ENCODE results near the gene SH2D1B. TPM values are rescaled to one million over a fixed set of nuclear protein-coding genes. Genes with fewer than 3 reads are reported as not detected.

SH2D1B gene
- total and polyA plus RNA-seq, 10 donors: 0.85 to 11.0 (median 4.6) TPM

- 90 to 95% (median 92%) methylated on average over 6 of the region's 6 CpGs for WGBS, 5 donors
- TF ChIP-seq CTCF (IDR thresholded peaks at IDR 0.05 in 8 of 11, conservative IDR thresholded peaks at IDR 0.05 in 3 of 11) (no peak), POLR2A (IDR thresholded peaks at IDR 0.05) (no peak), POLR2AphosphoS5 (IDR thresholded peaks at IDR 0.05) (no peak)
- intact Hi-C loops (cut with DNase I; ENCODE audit: low total_unique reads): no loop called here
Measured at GRCh38 chr1:162383091-162383490, 28.8 kb downstream of the SH2D1B start.

GRCh38 chr1:162381941-162382750 lies 29.8 kb downstream of the SH2D1B start:
- Histone ChIP-seq H3K36me3 (peaks cover 0 to 7% (median 0%) of the 10 kb centered on the region in 6 donors), H3K9me3 (no peaks in the 10 kb centered on the region), H3K4me1 (no peaks in the 10 kb centered on the region), H3K27me3 (replicated peaks in 1 of 7) (no peaks in the 10 kb centered on the region), H3K4me3 (no peak overlapping the region), H3K27ac (no peak overlapping the region)
- intact Hi-C loops (cut with DNase I; ENCODE audit: low total_unique reads): no loop called here
- TF ChIP-seq POLR2AphosphoS5 (IDR thresholded peaks at IDR 0.05): no peak
- no peak for TF ChIP-seq CTCF (IDR thresholded peaks at IDR 0.05 in 8 of 11, conservative IDR thresholded peaks at IDR 0.05 in 3 of 11)
- TF ChIP-seq POLR2A (IDR thresholded peaks at IDR 0.05): no peak
- 84 to 93% (median 87%) methylated on average over 12 to 13 of the region's 13 CpGs for WGBS, 5 donors
- no peak for DNase-seq

More at GRCh38 chr1:162383091-162383490, 28.8 kb downstream of the SH2D1B start:
- Histone ChIP-seq H3K4me3 (no peak overlapping the region), H3K4me1 (no peaks in the 10 kb centered on the region), H3K9me3 (no peaks in the 10 kb centered on the region), H3K27me3 (replicated peaks in 1 of 7) (no peaks in the 10 kb centered on the region), H3K27ac (no peak overlapping the region), H3K36me3 (peaks cover 0 to 7% (median 0%) of the 10 kb centered on the region in 6 donors)
- DNase-seq: no peak

GRCh38 chr1:162381383-162381782 lies 30.6 kb downstream of the SH2D1B start, which contains the start of gene C1orf226:
TSS of gene C1orf226 (plus strand) at chr1:162381728. CDS start at chr1:162381902, 174 bp downstream.
- intact Hi-C loops (cut with DNase I; ENCODE audit: low total_unique reads): no loop called here
- DNase-seq: no peak
- H3K36me3 ChIP-seq: peaks cover 0 to 7% (median 0%) of the 10 kb centered on the region in 6 donors

More at GRCh38 chr1:162381383-162381782, 30.6 kb downstream of the SH2D1B start, which contains the start of gene C1orf226:
- Histone ChIP-seq H3K9me3 (no peaks in the 10 kb centered on the region), H3K27me3 (replicated peaks in 1 of 7) (no peaks in the 10 kb centered on the region), H3K4me1 (no peaks in the 10 kb centered on the region), H3K27ac (no peak within 1 kb of the TSS), H3K4me3 (no peak within 1 kb of the TSS)
- TF ChIP-seq CTCF (IDR thresholded peaks at IDR 0.05 in 8 of 11, conservative IDR thresholded peaks at IDR 0.05 in 3 of 11) (no peak), POLR2A (IDR thresholded peaks at IDR 0.05) (no peak), POLR2AphosphoS5 (IDR thresholded peaks at IDR 0.05) (no peak)
- WGBS, 5 donors: 82 to 90% (median 89%) methylated on average over 3 of the region's 3 CpGs

All from spleen (tissue), 11 donors.